ENCODE data around the gene SMPX. TPM values are rescaled to one million over a fixed set of nuclear protein-coding genes. Genes with fewer than 3 reads are reported as not detected.

SMPX gene
- total RNA-seq, 4 donors from 2014 or later = not detected

DNA sequence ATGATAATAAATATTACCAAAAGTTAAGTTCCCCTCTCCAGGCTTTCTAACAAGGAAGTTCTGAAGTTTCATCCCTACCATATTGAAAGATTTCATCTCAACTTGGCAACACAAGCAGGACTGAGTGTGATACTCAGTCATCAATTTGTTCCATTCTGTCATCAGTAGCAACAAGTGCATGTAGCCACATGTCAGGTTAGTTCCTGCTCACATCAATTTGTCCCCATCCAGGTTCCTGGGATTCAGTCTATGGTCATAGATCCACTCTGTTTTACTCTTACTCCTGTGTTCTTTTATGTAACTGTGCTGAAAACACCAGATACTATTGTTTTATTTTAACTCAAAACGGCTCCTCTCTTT is 22.2 kb downstream of the SMPX start:
- no peak for DNase-seq
- H3K4me3 ChIP-seq = no peak overlapping the region
- TF ChIP-seq POLR2A (IDR thresholded peaks at IDR 0.05) = no peak
- TF ChIP-seq, protein P1, sequence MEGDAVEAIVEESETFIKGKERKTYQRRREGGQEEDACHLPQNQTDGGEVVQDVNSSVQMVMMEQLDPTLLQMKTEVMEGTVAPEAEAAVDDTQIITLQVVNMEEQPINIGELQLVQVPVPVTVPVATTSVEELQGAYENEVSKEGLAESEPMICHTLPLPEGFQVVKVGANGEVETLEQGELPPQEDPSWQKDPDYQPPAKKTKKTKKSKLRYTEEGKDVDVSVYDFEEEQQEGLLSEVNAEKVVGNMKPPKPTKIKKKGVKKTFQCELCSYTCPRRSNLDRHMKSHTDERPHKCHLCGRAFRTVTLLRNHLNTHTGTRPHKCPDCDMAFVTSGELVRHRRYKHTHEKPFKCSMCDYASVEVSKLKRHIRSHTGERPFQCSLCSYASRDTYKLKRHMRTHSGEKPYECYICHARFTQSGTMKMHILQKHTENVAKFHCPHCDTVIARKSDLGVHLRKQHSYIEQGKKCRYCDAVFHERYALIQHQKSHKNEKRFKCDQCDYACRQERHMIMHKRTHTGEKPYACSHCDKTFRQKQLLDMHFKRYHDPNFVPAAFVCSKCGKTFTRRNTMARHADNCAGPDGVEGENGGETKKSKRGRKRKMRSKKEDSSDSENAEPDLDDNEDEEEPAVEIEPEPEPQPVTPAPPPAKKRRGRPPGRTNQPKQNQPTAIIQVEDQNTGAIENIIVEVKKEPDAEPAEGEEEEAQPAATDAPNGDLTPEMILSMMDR (IDR thresholded peaks at IDR 0.05) = no peak

DNA sequence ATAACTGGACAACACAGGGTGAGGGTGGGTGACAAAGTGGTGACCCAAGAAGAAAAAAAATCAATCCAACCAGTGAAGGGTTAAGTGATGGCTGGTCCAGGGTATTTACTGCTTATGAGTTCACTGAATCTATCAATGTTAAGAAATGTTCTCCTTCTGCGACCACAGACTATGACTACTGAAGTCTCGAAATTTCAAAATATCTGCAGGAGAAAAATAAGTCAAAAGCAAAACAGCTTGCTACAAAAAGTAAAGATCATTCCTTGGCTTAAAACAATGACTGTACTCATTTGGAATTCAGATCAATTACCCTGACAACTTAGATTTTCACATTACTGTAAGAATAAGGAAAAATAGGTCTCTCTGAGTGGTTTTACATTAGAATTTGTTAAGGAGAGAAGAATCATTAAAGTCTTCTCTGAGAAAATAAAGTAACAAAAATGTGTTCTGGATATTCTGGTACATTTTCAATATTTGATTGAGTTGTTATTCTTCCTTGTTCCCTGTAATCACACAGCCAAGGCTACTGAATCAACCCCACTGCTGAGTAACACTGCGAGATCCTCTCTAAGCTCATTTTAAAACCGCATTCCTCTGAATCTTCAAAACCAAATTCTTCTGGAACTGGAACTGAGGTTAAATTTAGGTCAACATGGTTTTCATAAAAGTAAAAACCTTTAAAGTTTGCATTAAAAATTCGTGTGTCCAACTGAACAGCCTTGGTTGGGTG is 22.7 kb downstream of the SMPX start:
- H3K27ac ChIP-seq = no peak overlapping the region
- no peaks in the 10 kb centered on the region for H3K36me3 ChIP-seq
- H3K9me3 ChIP-seq = no peaks in the 10 kb centered on the region
- no peak overlapping the region for H3K4me3 ChIP-seq
- no peaks in the 10 kb centered on the region for H3K27me3 ChIP-seq
- no peak for DNase-seq
- H3K4me1 ChIP-seq = no peaks in the 10 kb centered on the region
- TF ChIP-seq POLR2A (IDR thresholded peaks at IDR 0.05) = no peak
- TF ChIP-seq, protein P1 (IDR thresholded peaks at IDR 0.05) = no peak

More for the DNA sequence above, 22.2 kb downstream of the SMPX start:
- Histone ChIP-seq H3K9me3 (no peaks in the 10 kb centered on the region), H3K36me3 (no peaks in the 10 kb centered on the region), H3K27ac (no peak overlapping the region), H3K4me1 (no peaks in the 10 kb centered on the region), H3K27me3 (no peaks in the 10 kb centered on the region)

DNA sequence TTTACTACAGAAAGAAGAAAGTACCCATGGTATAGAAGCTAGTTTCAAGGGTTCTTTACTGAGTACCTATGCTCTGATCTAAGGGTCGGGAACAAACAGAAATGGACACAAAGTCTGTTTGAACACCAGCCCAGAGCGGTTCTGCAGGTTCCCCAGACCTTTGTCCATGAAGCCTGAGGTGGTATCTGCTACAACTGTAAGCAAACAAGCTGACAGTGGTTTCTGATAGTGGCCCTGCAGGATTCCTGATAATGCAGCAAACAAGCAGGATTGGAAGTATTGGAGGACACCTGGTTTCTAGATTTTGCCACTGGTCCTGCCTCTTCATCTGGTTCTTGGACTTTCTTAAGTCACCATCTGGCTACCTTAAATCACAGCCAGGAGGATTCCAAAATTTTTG is 23.7 kb downstream of the SMPX start:
- no peaks in the 10 kb centered on the region for H3K4me1 ChIP-seq
- no peak overlapping the region for H3K4me3 ChIP-seq
- H3K27me3 ChIP-seq = no peaks in the 10 kb centered on the region
- no peak overlapping the region for H3K27ac ChIP-seq
- H3K36me3 ChIP-seq = no peaks in the 10 kb centered on the region
- TF ChIP-seq POLR2A (IDR thresholded peaks at IDR 0.05) = no peak
- H3K9me3 ChIP-seq = no peaks in the 10 kb centered on the region
- no peak for DNase-seq

DNA sequence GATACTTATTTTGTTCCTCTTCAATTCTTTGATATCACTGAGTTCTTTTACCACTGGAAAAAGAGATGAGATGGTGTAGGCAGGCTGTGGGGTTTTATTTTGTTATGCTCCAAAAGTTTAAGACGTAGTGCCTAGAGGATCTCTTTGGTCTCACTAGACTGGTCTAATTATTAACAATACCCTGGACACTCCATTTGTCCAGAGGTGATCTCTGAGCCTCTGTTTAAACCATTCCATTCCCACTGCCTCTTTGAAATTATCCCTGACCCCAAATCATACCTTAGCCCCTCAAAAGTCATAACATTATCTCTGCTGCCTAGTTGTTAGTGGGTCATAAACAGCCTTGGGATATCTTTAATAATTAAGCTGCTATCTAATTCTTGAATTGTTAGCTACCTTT is 24.2 kb downstream of the SMPX start:
- Histone ChIP-seq H3K27ac (no peak overlapping the region), H3K9me3 (no peaks in the 10 kb centered on the region), H3K4me3 (no peak overlapping the region), H3K27me3 (no peaks in the 10 kb centered on the region), H3K4me1 (no peaks in the 10 kb centered on the region), H3K36me3 (no peaks in the 10 kb centered on the region)
- DNase-seq = no peak
- TF ChIP-seq, protein P1 (IDR thresholded peaks at IDR 0.05) = no peak
- no peak for TF ChIP-seq POLR2A (IDR thresholded peaks at IDR 0.05)

DNA sequence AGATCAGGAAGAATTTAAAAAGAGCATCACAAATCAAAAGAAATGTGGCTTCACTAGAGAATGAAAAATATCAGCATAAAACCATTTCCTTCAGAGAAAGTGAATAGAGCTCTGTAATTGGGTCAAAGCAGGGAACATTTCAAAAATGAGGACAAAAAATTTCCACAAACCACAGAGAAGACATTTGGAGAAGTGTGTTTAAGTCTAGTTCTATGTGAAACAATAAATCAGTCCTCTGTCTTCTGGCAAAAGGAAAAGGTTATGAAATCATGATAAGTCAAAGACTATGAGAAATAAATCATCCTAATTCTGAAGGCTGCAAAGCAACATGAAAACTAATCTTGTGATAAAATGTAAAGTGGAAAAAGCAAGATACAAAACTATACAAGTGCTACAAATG is 27.9 kb downstream of the SMPX start:
- Histone ChIP-seq H3K4me1 (no peaks in the 10 kb centered on the region), H3K27ac (no peak overlapping the region), H3K9me3 (no peaks in the 10 kb centered on the region), H3K27me3 (no peaks in the 10 kb centered on the region), H3K36me3 (no peaks in the 10 kb centered on the region), H3K4me3 (no peak overlapping the region)
- TF ChIP-seq, protein P1 (IDR thresholded peaks at IDR 0.05) = no peak
- TF ChIP-seq POLR2A (IDR thresholded peaks at IDR 0.05) = no peak
- DNase-seq = no peak

DNA sequence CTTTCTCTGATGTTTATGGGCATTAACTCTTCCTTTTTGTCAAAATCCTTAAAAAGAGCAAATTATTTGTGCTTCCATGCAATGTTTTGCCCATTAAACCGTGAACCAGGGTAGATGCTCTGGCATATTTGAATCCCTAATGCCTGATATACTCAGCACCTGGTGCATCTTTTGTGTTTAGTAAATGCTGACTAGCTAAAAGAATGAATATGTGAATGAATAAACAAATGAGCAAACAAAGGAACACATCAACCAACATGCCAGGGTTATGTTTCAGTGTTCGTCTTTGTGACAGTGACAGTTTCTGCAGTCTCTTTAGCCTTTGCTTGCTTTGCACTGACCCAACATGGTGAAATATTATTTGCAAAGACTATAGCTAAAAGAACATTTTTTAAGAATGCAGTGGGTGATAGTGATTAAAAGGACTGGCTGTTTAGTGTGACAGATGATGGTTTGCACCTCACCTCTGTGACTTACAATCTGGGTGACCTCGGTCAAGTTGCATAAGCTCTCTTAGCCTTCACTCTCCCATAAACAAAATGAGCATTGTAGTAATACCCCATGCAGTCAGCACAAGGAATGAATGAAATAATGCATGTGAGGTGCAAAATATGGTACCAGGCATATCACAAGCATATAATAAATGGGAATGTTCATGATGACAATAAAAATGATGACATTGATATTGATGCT is 29.5 kb downstream of the SMPX start:
- H3K27ac ChIP-seq = no peak overlapping the region
- no peaks in the 10 kb centered on the region for H3K4me1 ChIP-seq
- no peaks in the 10 kb centered on the region for H3K27me3 ChIP-seq
- DNase-seq = no peak
- H3K4me3 ChIP-seq = no peak overlapping the region
- no peaks in the 10 kb centered on the region for H3K36me3 ChIP-seq
- TF ChIP-seq, protein P1 (IDR thresholded peaks at IDR 0.05) = no peak
- TF ChIP-seq POLR2A (IDR thresholded peaks at IDR 0.05) = no peak
- H3K9me3 ChIP-seq = no peaks in the 10 kb centered on the region
